Transverse colon (tissue), 4 donors: ENCODE measurements around the gene INSC. TPM values are rescaled to one million over a fixed set of nuclear protein-coding genes. Genes with fewer than 3 reads are reported as not detected.

Experiments
- DNase-seq: peaks from one replicate; pipeline ENCODE4 v3.0.0-alpha.2; 2019
- H3K27ac ChIP-seq, 4 donors: fragments of 200-600 bp; sonication (generic); 2 replicates each; pipeline ENCODE4 v1.5.1; 2016 to 2018; ENCODE audit warnings: inconsistent platforms in 4 of 4
- H3K27me3 ChIP-seq: fragments of 200-600 bp; sonication (generic); 2 replicates; pipeline ENCODE4 v1.5.1; 2017; ENCODE audit warnings: inconsistent platforms
- H3K36me3 ChIP-seq, 4 donors: fragments of 200-600 bp; sonication (generic); 2 replicates each; pipeline ENCODE4 v1.5.1; 2017 to 2019; ENCODE audit warnings: inconsistent platforms in 4 of 4
- H3K4me1 ChIP-seq, 4 donors: fragments of 200-600 bp; sonication (generic); 2 replicates each; pipeline ENCODE4 v1.5.1; 2017 to 2020; ENCODE audit warnings: inconsistent platforms in 4 of 4
- H3K4me3 ChIP-seq, 4 donors: fragments of 200-600 bp; sonication (generic); 1 replicate in 1 of 4; 2 replicates in 3 of 4; pipeline versions ENCODE4 v1.5.1 to v1.6.1; 2017 to 2019; ENCODE audit warnings: inconsistent platforms in 4 of 4
- H3K9me3 ChIP-seq, 2 donors: fragments of 200-600 bp; sonication (generic); 2 replicates each; pipeline ENCODE4 v1.5.1; 2017 to 2019; ENCODE audit warnings: inconsistent platforms in 2 of 2
- EP300 ChIP-seq: sonication (generic); formaldehyde crosslinking; IDR thresholded peaks from one replicate; pipeline ENCODE4 v1.6.1; 2017; ENCODE audit warnings: antibody characterized with exemption, low read depth
- POLR2A ChIP-seq: fragments of 450-650 bp; IDR thresholded peaks from one replicate; pipeline ENCODE4 v1.6.1; 2016; ENCODE audit warnings: antibody characterized with exemption, mild to moderate bottlenecking, moderate library complexity
- POLR2AphosphoS5 ChIP-seq, 3 donors: sonication (generic); formaldehyde crosslinking; IDR thresholded peaks; one replicate each; pipeline ENCODE4 v1.6.1; 2016; ENCODE audit warnings: antibody characterized with exemption in 3 of 3
- WGBS, 2 donors: methylation state at CpG; one replicate each; pipeline ENCODE4 v1.1.5; 2018; ENCODE audit warnings: low coverage in 1 of 2; 5-methylcytosine and 5-hydroxymethylcytosine counted together
- in situ Hi-C, 4 donors: fragments of 200-750 bp; cut with MboI; loops; one replicate each; pipeline versions ENCODE4 v1.15.0 to v1.15.1; 2017; ENCODE audit warnings: low sequenced_read_pairs in 3 of 4, low pct_ligation_motif_present in 1 of 4, low pct_unique_long_range_greater_than_20kb in 1 of 4
- intact Hi-C: fragments of 100-400 bp; cut with DNase I; formaldehyde crosslinking; loops from one replicate; pipeline ENCODE4 v1.15.1; 2023; ENCODE audit warnings: low total_unique reads
- total RNA-seq, 4 donors: library from RNA; depleted of rRNA; stranded (reverse); fragments of >200 nt; gene quantifications; one replicate each; pipeline ENCODE4 v1.1.0, GENCODE V29; 2016
- TF ChIP-seq, protein P1 (sequence below), 5 experiments: fragments of 200-600 bp in 3 of 5; fragments of 450-650 bp in 2 of 5; sonication (generic) in 3 of 5; IDR thresholded peaks; 1 replicate in 2 of 5; 2 replicates in 3 of 5; pipeline ENCODE4 v1.5.1; 2016 to 2017; ENCODE audit warnings: antibody characterized with exemption in 5 of 5, inconsistent platforms in 3 of 5, mild to moderate bottlenecking in 2 of 5, moderate library complexity in 1 of 5

INSC gene
- total RNA-seq, 4 donors from 2014 or later: 0.60 to 1.9 (median 1.3) TPM

- Histone ChIP-seq H3K9me3 (no peaks in the 10 kb centered on the region), H3K36me3 (no peaks in the 10 kb centered on the region), H3K27ac (peak overlapping the region in 1 of 4 donors; percentile 11), H3K4me1 (peaks cover 0 to 8% (median 5%) of the 10 kb centered on the region in 4 donors), H3K27me3 (peaks cover 24% of the 10 kb centered on the region), H3K4me3 (no peak overlapping the region)
- in situ Hi-C loops (no loop called here), intact Hi-C loops (no loop called here)
- DNase-seq: no peak
- TF ChIP-seq EP300 (no peak), POLR2AphosphoS5 (IDR thresholded peaks at IDR 0.05) (no peak), POLR2A (no peak)
- TF ChIP-seq, protein P1, sequence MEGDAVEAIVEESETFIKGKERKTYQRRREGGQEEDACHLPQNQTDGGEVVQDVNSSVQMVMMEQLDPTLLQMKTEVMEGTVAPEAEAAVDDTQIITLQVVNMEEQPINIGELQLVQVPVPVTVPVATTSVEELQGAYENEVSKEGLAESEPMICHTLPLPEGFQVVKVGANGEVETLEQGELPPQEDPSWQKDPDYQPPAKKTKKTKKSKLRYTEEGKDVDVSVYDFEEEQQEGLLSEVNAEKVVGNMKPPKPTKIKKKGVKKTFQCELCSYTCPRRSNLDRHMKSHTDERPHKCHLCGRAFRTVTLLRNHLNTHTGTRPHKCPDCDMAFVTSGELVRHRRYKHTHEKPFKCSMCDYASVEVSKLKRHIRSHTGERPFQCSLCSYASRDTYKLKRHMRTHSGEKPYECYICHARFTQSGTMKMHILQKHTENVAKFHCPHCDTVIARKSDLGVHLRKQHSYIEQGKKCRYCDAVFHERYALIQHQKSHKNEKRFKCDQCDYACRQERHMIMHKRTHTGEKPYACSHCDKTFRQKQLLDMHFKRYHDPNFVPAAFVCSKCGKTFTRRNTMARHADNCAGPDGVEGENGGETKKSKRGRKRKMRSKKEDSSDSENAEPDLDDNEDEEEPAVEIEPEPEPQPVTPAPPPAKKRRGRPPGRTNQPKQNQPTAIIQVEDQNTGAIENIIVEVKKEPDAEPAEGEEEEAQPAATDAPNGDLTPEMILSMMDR (IDR thresholded peaks at IDR 0.05): no peak
Measured at GRCh38 chr11:15118431-15118830, 3.7 kb downstream of the INSC start.

GRCh38 chr11:15119352-15119751 is 4.6 kb downstream of the INSC start:
- no peak overlapping the region for H3K4me3 ChIP-seq
- WGBS, 2 donors: 88% methylated on average over 4 of the region's 4 CpGs; no CpG with 5 or more reads in 1 of the 2 donors
- peaks cover 0 to 8% (median 3%) of the 10 kb centered on the region in 4 donors for H3K4me1 ChIP-seq
- intact Hi-C loops (no loop called here), in situ Hi-C loops (no loop called here)
- no peaks in the 10 kb centered on the region for H3K9me3 ChIP-seq
- peak overlapping the region in 1 of 4 donors; percentile 6 for H3K27ac ChIP-seq
- TF ChIP-seq POLR2A (no peak), POLR2AphosphoS5 (IDR thresholded peaks at IDR 0.05) (no peak), EP300 (no peak)
- TF ChIP-seq, protein P1 (IDR thresholded peaks at IDR 0.05): no peak
- no peak for DNase-seq
- no peaks in the 10 kb centered on the region for H3K36me3 ChIP-seq
- peaks cover 17% of the 10 kb centered on the region for H3K27me3 ChIP-seq

DNA sequence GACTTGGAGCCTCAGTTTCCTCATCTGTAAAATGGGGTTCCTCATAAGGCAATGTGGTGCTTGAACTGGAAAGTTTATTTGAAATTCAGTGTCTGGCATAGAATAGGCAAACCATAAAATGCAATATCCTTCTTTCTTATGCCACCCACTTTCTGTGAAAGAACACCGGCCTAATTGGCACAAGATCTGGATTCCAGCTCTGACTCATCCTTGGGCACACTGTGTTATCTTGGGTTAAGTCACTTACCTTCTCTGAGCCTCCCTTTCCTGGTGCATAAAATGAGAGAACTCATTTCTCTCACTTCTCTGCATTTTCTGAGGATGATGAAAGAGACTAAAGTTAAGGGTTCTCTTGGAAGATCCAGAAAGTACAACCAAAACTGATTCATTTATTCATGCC is 5.1 kb downstream of the INSC start:
- in situ Hi-C loops: no loop called here
- 31 to 36% methylated on average over 1 of the region's 1 CpG for WGBS, 2 donors

DNA sequence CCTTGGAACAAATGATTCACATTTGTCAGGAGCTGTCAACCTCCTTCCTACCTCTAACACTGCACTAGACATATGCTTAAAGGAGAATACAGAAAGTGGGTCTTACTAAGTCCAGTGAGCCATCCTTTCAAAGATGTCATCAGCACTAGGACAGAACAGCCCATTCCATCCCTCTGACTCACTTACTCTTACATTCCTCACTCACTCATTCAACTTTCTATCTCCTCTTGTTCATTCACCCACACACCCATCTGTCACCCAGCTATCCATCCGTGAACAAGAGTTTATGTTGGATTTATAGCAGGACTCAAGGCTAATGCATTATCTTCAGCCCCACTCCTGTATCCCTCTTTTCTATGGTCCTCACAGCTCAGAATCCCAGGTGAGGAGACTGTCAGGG is 9.1 kb downstream of the INSC start:
- TF ChIP-seq POLR2A: no peak
- TF ChIP-seq EP300: no peak
- TF ChIP-seq POLR2AphosphoS5 (IDR thresholded peaks at IDR 0.05): no peak
- in situ Hi-C loops: no loop called here
- H3K4me1 ChIP-seq: no peaks in the 10 kb centered on the region
- no peaks in the 10 kb centered on the region for H3K27me3 ChIP-seq
- no peak overlapping the region for H3K27ac ChIP-seq
- no peak for DNase-seq
- H3K9me3 ChIP-seq: no peaks in the 10 kb centered on the region
- H3K36me3 ChIP-seq: no peaks in the 10 kb centered on the region
- intact Hi-C loops: no loop called here
- H3K4me3 ChIP-seq: no peak overlapping the region
- 75 to 83% methylated on average over 1 of the region's 1 CpG for WGBS, 2 donors

More for the DNA sequence above, 5.1 kb downstream of the INSC start:
- Histone ChIP-seq H3K4me1 (peaks cover 0 to 3% (median under 1%) of the 10 kb centered on the region in 4 donors), H3K9me3 (no peaks in the 10 kb centered on the region), H3K36me3 (no peaks in the 10 kb centered on the region), H3K27ac (no peak overlapping the region), H3K4me3 (no peak overlapping the region), H3K27me3 (peaks cover 12% of the 10 kb centered on the region)
- TF ChIP-seq, protein P1 (IDR thresholded peaks at IDR 0.05): no peak
- TF ChIP-seq POLR2AphosphoS5 (IDR thresholded peaks at IDR 0.05) (no peak), EP300 (no peak), POLR2A (no peak)
- intact Hi-C loops: no loop called here
- DNase-seq: no peak

DNA sequence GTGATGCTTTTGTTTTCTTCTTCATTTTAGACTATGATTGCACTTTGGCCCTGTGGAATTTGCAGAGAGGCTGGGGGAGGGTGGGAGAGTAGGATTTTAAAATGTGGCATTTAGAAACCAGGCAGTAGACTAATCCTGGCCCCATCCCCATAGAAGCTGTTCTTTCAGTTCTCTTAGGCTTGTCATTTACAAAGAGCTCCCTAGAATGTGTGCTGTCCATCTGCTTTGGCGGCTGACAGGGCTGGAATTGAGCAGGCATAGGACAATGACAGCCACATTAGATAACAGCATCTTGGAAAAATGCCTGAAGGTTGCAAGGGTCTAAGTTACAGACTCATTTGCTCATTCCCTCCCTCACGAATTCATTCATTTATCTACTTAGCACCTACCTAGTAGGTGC is 9.8 kb downstream of the INSC start:
- Histone ChIP-seq H3K4me3 (no peak overlapping the region), H3K36me3 (no peaks in the 10 kb centered on the region), H3K4me1 (no peaks in the 10 kb centered on the region), H3K27me3 (no peaks in the 10 kb centered on the region), H3K27ac (no peak overlapping the region), H3K9me3 (no peaks in the 10 kb centered on the region)
- in situ Hi-C loops: no loop called here
- 71 to 73% methylated on average over 1 to 2 of the region's 2 CpGs for WGBS, 2 donors
- TF ChIP-seq POLR2A (no peak), EP300 (no peak), POLR2AphosphoS5 (IDR thresholded peaks at IDR 0.05) (no peak)
- TF ChIP-seq, protein P1 (IDR thresholded peaks at IDR 0.05): no peak
- no peak for DNase-seq
- intact Hi-C loops: no loop called here
